Panc1 (cell line): Measurements from ENCODE around the gene EVC.
A peak's percentile ranks its signal among the peaks of the same experiment; 100 is the strongest.

Experiments used
- POLR2AphosphoS5 ChIP-seq: IDR thresholded peaks from 2 replicates; pipeline ENCODE4 v1.6.1; 2012; ENCODE audit warnings: mild to moderate bottlenecking, low read depth, low read length, moderate library complexity
- SIN3A ChIP-seq: IDR thresholded peaks from 2 replicates; pipeline ENCODE4 v1.6.1; 2012; ENCODE audit warnings: low read depth, mild to moderate bottlenecking, low read length, moderate library complexity, borderline replicate concordance; ENCODE audit not compliant: insufficient read depth
- TCF7L2 ChIP-seq: IDR thresholded peaks from 2 replicates; pipeline ENCODE4 v1.6.1; 2011; ENCODE audit warnings: mild to moderate bottlenecking, low read depth, low read length, inconsistent platforms
- TF ChIP-seq, protein P1 (sequence below): fragments of 450-650 bp; IDR thresholded peaks from 2 replicates; pipeline ENCODE4 v1.5.1; 2017; ENCODE audit warnings: mild to moderate bottlenecking
- TF ChIP-seq, protein P2 (sequence below), 2 experiments: IDR thresholded peaks; 2 replicates each; pipeline ENCODE4 v1.6.1; 2011 to 2012; ENCODE audit warnings: low read depth in 2 of 2, control low read depth in 1 of 2, low read length in 1 of 2, mild to moderate bottlenecking in 1 of 2, moderate library complexity in 1 of 2; ENCODE audit not compliant: insufficient read depth in 1 of 2

DNA sequence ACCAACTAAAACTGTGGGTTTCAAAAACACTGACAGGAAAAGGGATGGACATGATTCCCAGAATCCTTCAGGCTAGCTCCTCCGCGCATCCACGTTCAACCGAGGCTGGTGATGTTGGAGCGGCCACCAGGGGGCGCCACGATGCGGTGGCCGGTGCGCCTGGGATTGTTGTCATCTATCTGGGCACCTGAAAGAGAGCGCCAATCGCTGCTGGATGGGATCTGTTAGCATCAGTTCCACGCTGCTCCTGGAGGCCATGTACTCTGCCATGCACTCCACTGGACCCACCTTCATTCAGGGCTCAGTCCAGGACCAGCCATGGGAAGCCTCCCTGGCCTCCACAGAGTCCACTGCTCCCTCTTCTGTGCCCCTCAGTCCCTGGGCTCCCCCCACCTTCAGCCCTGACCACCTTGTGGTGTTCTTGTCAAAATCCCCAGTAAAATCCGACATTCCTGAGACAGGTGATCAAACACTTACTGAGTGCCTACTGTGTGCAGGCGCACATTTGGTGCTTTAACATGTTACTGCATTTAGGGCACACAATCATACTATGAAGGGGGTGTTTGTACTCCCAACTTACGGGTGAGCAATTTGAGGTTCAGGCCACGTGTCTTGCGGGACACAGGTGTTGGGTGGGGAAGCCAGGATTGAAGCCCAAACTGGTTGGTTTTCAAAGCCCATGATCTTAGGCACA is 110.8 kb downstream of the EVC start:
- TF ChIP-seq, protein P1, sequence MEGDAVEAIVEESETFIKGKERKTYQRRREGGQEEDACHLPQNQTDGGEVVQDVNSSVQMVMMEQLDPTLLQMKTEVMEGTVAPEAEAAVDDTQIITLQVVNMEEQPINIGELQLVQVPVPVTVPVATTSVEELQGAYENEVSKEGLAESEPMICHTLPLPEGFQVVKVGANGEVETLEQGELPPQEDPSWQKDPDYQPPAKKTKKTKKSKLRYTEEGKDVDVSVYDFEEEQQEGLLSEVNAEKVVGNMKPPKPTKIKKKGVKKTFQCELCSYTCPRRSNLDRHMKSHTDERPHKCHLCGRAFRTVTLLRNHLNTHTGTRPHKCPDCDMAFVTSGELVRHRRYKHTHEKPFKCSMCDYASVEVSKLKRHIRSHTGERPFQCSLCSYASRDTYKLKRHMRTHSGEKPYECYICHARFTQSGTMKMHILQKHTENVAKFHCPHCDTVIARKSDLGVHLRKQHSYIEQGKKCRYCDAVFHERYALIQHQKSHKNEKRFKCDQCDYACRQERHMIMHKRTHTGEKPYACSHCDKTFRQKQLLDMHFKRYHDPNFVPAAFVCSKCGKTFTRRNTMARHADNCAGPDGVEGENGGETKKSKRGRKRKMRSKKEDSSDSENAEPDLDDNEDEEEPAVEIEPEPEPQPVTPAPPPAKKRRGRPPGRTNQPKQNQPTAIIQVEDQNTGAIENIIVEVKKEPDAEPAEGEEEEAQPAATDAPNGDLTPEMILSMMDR: peak; percentile 71
- TF ChIP-seq TCF7L2: no peak
- TF ChIP-seq, protein P2, sequence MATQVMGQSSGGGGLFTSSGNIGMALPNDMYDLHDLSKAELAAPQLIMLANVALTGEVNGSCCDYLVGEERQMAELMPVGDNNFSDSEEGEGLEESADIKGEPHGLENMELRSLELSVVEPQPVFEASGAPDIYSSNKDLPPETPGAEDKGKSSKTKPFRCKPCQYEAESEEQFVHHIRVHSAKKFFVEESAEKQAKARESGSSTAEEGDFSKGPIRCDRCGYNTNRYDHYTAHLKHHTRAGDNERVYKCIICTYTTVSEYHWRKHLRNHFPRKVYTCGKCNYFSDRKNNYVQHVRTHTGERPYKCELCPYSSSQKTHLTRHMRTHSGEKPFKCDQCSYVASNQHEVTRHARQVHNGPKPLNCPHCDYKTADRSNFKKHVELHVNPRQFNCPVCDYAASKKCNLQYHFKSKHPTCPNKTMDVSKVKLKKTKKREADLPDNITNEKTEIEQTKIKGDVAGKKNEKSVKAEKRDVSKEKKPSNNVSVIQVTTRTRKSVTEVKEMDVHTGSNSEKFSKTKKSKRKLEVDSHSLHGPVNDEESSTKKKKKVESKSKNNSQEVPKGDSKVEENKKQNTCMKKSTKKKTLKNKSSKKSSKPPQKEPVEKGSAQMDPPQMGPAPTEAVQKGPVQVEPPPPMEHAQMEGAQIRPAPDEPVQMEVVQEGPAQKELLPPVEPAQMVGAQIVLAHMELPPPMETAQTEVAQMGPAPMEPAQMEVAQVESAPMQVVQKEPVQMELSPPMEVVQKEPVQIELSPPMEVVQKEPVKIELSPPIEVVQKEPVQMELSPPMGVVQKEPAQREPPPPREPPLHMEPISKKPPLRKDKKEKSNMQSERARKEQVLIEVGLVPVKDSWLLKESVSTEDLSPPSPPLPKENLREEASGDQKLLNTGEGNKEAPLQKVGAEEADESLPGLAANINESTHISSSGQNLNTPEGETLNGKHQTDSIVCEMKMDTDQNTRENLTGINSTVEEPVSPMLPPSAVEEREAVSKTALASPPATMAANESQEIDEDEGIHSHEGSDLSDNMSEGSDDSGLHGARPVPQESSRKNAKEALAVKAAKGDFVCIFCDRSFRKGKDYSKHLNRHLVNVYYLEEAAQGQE (IDR thresholded peaks at IDR 0.05; ENCODE audit: insufficient read depth in 1 of 2, low read depth in 2 of 2, low read length in 1 of 2): no peak
- no peak for TF ChIP-seq POLR2AphosphoS5
- TF ChIP-seq SIN3A: no peak
